Smooth muscle cell (in vitro differentiated cells): Measurements from ENCODE around the gene HOXD4. TPM values are rescaled to one million over a fixed set of nuclear protein-coding genes. Genes with fewer than 3 reads are reported as not detected.

Source experiments
- DNase-seq: peaks from one replicate; lab custom pipeline; 2025; ENCODE audit not compliant: unreplicated experiment; lab: John Stamatoyannopoulos, UW
- H2AFZ ChIP-seq: fragments of 200-600 bp; sonication (generic); 2 replicates; pipeline ENCODE4 v1.6.0; 2016; ENCODE audit warnings: antibody characterized with exemption, low read depth, mild to moderate bottlenecking
- H3F3A ChIP-seq: fragments of 200-600 bp; sonication (generic); 2 replicates; pipeline ENCODE4 v1.6.0; 2017; ENCODE audit warnings: antibody characterized with exemption, low read depth
- H3K27ac ChIP-seq: fragments of 200-600 bp; sonication (generic); 2 replicates; pipeline ENCODE4 v1.5.1; 2016; ENCODE audit warnings: low read depth, mild to moderate bottlenecking
- H3K27me3 ChIP-seq: fragments of 200-600 bp; sonication (generic); 2 replicates; pipeline ENCODE4 v1.6.1; 2016; ENCODE audit warnings: low read depth, mild to moderate bottlenecking
- H3K36me3 ChIP-seq: fragments of 200-600 bp; sonication (generic); 2 replicates; pipeline ENCODE4 v1.5.1; 2016; ENCODE audit warnings: low read depth
- H3K4me1 ChIP-seq: fragments of 200-600 bp; sonication (generic); 2 replicates; pipeline ENCODE4 v1.5.1; 2016; ENCODE audit warnings: low read depth
- H3K4me2 ChIP-seq: fragments of 200-600 bp; sonication (generic); 2 replicates; pipeline ENCODE4 v1.6.0; 2016; ENCODE audit warnings: mild to moderate bottlenecking
- H3K4me3 ChIP-seq: fragments of 200-600 bp; sonication (generic); 2 replicates; pipeline ENCODE4 v1.5.1; 2016; ENCODE audit warnings: mild to moderate bottlenecking
- H3K79me2 ChIP-seq: fragments of 200-600 bp; sonication (generic); 2 replicates; pipeline ENCODE4 v1.6.0; 2016; ENCODE audit warnings: low read depth, mild to moderate bottlenecking
- H3K9ac ChIP-seq: fragments of 200-600 bp; sonication (generic); 2 replicates; pipeline ENCODE4 v1.6.0; 2016; ENCODE audit warnings: low read depth
- H3K9me3 ChIP-seq: fragments of 200-600 bp; sonication (generic); replicated peaks from 2 replicates; pipeline ENCODE4 v1.5.1; 2016; ENCODE audit warnings: low read depth
- H4K20me1 ChIP-seq: fragments of 200-600 bp; sonication (generic); 2 replicates; pipeline ENCODE4 v1.6.0; 2016; ENCODE audit warnings: low read depth
- WGBS: methylation state at CpG from one replicate; pipeline ENCODE4 v1.1.7; 2016; ENCODE audit warnings: low lambda C conversion rate; 5-methylcytosine and 5-hydroxymethylcytosine counted together
- polyA plus RNA-seq: library from polyadenylated mRNA; unstranded; fragments of >200 nt; fragmentation: Nextera tagmentation; extraction: Ambion mirVana; gene quantifications from 2 replicates; pipeline ENCODE4 v1.2.1, GENCODE V29; 2016
- total RNA-seq: library from RNA; depleted of rRNA; stranded (reverse); fragments of >200 nt; gene quantifications from 2 replicates; pipeline ENCODE4 v1.2.3, GENCODE V29; 2014
- TF ChIP-seq, protein P1 (sequence below): fragments of 200-600 bp; sonication (generic); IDR thresholded peaks from 2 replicates; pipeline ENCODE4 v1.5.1; 2017; ENCODE audit warnings: borderline replicate concordance, mild to moderate bottlenecking, antibody characterized with exemption; ENCODE audit not compliant: insufficient read depth, poor library complexity, severe bottlenecking

Gene HOXD4
- total and polyA plus RNA-seq, 2 experiments from 2014 or later: not detected

DNA sequence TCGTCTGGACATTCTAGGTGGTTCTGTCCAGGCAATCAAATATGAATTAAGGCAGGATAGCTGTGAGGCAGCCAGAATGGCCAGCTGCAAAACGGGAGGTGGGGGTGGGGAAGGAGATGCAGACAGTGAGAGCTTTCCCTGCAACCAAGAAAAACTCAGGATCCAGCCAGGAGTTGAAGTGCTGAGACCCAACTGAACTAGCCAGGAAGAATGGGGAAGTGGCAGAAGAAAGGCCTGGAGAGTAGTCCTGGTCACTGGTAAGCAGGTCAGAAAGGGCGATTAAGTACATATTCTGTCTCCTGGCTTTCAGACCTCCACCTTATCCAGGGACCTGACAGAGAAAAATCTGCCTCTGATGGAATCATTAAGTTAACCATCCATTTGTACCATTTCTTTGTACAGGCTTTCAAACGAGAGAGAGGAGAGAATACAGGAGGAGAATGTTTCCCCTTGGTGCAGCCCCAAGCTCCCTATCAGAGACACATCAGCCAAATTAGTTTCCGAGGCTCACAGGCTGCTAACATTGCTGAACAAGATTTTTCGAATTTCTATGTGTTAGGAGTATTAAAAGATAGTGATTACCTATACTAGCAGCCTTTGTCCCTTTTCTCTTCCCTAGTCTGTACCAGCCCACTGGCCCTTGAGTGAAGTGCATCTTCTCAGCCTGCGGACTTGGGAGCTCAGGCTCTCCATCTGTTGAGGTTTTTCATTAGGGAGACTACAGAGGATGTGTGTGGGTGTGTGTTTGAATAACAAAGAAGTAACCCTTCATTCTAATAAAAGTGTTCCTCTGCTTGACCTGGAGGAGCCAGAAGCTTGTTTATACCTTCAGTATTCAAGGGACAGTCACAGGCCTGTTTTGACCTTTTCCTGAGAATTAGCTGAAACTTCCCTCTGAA, 24.6 kb downstream of the HOXD4 start:
- Histone ChIP-seq H3K4me3 (no peak overlapping the region), H3K4me2 (no peak overlapping the region), H3K79me2 (no peaks in the 10 kb centered on the region), H3K36me3 (no peaks in the 10 kb centered on the region), H3K4me1 (peaks cover 18% of the 10 kb centered on the region), H3K27me3 (peaks cover 100% of the 10 kb centered on the region), H3K9ac (no peak overlapping the region), H2AFZ (no peak overlapping the region), H3K9me3 (no peaks in the 10 kb centered on the region), H4K20me1 (no peaks in the 10 kb centered on the region), H3F3A (no peaks in the 10 kb centered on the region), H3K27ac (no peak overlapping the region)
- no peak for DNase-seq
- WGBS: 60% methylated on average over 7 of the region's 7 CpGs
- TF ChIP-seq, protein P1, sequence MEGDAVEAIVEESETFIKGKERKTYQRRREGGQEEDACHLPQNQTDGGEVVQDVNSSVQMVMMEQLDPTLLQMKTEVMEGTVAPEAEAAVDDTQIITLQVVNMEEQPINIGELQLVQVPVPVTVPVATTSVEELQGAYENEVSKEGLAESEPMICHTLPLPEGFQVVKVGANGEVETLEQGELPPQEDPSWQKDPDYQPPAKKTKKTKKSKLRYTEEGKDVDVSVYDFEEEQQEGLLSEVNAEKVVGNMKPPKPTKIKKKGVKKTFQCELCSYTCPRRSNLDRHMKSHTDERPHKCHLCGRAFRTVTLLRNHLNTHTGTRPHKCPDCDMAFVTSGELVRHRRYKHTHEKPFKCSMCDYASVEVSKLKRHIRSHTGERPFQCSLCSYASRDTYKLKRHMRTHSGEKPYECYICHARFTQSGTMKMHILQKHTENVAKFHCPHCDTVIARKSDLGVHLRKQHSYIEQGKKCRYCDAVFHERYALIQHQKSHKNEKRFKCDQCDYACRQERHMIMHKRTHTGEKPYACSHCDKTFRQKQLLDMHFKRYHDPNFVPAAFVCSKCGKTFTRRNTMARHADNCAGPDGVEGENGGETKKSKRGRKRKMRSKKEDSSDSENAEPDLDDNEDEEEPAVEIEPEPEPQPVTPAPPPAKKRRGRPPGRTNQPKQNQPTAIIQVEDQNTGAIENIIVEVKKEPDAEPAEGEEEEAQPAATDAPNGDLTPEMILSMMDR: no peak

DNA sequence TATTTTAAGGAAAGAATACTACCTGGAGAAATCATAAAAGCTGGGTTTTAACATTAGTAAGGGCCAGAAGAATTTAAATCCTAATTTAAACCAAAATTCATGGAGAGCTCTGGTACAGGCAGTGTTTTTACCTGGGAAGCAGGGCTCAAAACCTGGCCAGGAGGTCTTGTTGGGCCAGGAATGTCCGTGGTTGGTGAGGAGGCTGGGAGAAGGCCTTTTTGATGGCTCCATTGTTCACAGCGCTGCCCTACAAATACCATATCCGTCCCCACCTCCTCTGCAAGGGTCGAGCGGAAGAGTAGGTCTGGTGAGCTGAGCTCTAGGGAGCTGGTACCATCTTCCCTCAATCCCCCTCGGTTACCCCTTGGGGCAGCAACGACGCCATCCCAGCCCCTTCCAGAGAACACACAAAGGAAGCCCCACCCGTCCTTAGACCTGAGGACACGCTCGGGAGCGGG, 26.3 kb downstream of the HOXD4 start:
- 4% methylated on average over 12 of the region's 12 CpGs for WGBS
- H3F3A ChIP-seq: no peaks in the 10 kb centered on the region
- H3K36me3 ChIP-seq: no peaks in the 10 kb centered on the region
- H3K27ac ChIP-seq: no peak overlapping the region
- H3K4me3 ChIP-seq: peak overlapping the region; percentile 46
- peak overlapping the region; percentile 29 for H2AFZ ChIP-seq
- H3K27me3 ChIP-seq: peaks cover 99% of the 10 kb centered on the region
- H3K4me2 ChIP-seq: peak overlapping the region; percentile 89
- DNase-seq: no peak
- no peaks in the 10 kb centered on the region for H3K79me2 ChIP-seq
- H3K9me3 ChIP-seq: no peaks in the 10 kb centered on the region
- TF ChIP-seq, protein P1: no peak
- H4K20me1 ChIP-seq: no peaks in the 10 kb centered on the region
- peaks cover 18% of the 10 kb centered on the region for H3K4me1 ChIP-seq
- no peak overlapping the region for H3K9ac ChIP-seq

- Histone ChIP-seq H3K4me3 (peak overlapping the region; percentile 46), H3K4me1 (peaks cover 18% of the 10 kb centered on the region), H3K36me3 (no peaks in the 10 kb centered on the region), H3K9ac (no peak overlapping the region), H2AFZ (peak overlapping the region; percentile 29), H3K4me2 (peak overlapping the region; percentile 89), H4K20me1 (no peaks in the 10 kb centered on the region), H3K27ac (no peak overlapping the region), H3K27me3 (peaks cover 99% of the 10 kb centered on the region), H3K9me3 (no peaks in the 10 kb centered on the region), H3K79me2 (no peaks in the 10 kb centered on the region), H3F3A (no peaks in the 10 kb centered on the region)
- DNase-seq: no peak
- TF ChIP-seq, protein P1: no peak
- WGBS: 2% methylated on average over 50 of the region's 68 CpGs
Observed at GRCh38 chr2:176178038-176178756, 26.8 kb downstream of the HOXD4 start.
